HL-60 (cell line): ENCODE data around the gene LAMA4.

ENCODE experiments used
- DNase-seq, 2 experiments: peaks; one replicate each; pipeline ENCODE4 v3.0.0-alpha.2; 2010 to 2020; ENCODE audit warnings: low read depth in 1 of 2, low spot score in 1 of 2
- H3K27ac ChIP-seq: fragments of 250-450 bp; sonication (Bioruptor Pico); replicated peaks from 2 replicates; pipeline ENCODE4 v1.5.1; 2020; ENCODE audit warnings: mild to moderate bottlenecking, moderate library complexity
- H3K27me3 ChIP-seq: fragments of 250-450 bp; sonication (Bioruptor Pico); 2 replicates; pipeline ENCODE4 v1.5.1; 2021; ENCODE audit warnings: mild to moderate bottlenecking, moderate library complexity; ENCODE audit not compliant: insufficient read depth, poor library complexity, severe bottlenecking
- H3K4me3 ChIP-seq: replicated peaks from 2 replicates; pipeline ENCODE4 v1.5.1; 2011; ENCODE audit warnings: mild to moderate bottlenecking, control low read depth, low read length; ENCODE audit not compliant: insufficient read depth
- GABPA ChIP-seq: IDR thresholded peaks from 2 replicates; pipeline ENCODE4 v1.6.1; 2012; ENCODE audit warnings: low read depth
- POLR2AphosphoS5 ChIP-seq: IDR thresholded peaks from 2 replicates; pipeline ENCODE4 v1.6.1; 2012; ENCODE audit warnings: low read depth
- SPI1 ChIP-seq: IDR thresholded peaks from 2 replicates; pipeline ENCODE4 v1.6.1; 2012; ENCODE audit warnings: low read depth, mild to moderate bottlenecking, borderline replicate concordance
- TF ChIP-seq, protein P1 (sequence below): IDR thresholded peaks from one replicate; pipeline ENCODE4 v1.5.1; 2011; ENCODE audit warnings: low read length, control low read depth, inconsistent platforms; ENCODE audit not compliant: insufficient read depth
- TF ChIP-seq, protein P2 (sequence below): IDR thresholded peaks from 2 replicates; pipeline ENCODE4 v1.6.1; 2012; ENCODE audit warnings: low read depth; ENCODE audit not compliant: insufficient replicate concordance

LAMA4 gene

DNA sequence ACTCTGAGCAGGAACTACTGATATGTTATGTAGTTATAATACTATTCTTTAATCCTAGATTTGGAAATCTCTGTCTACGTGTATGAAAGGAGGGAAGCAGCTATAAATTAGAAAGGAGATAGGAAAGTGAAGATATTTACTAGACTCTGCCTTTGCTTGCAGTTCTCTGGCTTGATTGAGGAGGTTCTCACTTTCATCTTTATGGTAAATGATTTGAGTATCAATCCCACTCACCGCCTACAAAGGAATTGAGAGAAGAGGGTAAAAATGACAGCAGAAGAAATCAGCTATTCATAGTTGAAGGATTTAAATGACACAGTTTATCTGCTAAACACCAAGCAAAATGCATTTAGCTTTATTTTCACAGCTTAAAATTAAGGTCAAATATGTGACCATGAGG, 99.7 kb downstream of the LAMA4 start:
- Histone ChIP-seq H3K27me3 (peaks cover 2% of the 10 kb centered on the region), H3K4me3 (no peak overlapping the region), H3K27ac (no peak overlapping the region)
- TF ChIP-seq POLR2AphosphoS5 (no peak), SPI1 (no peak)
- TF ChIP-seq, protein P1, sequence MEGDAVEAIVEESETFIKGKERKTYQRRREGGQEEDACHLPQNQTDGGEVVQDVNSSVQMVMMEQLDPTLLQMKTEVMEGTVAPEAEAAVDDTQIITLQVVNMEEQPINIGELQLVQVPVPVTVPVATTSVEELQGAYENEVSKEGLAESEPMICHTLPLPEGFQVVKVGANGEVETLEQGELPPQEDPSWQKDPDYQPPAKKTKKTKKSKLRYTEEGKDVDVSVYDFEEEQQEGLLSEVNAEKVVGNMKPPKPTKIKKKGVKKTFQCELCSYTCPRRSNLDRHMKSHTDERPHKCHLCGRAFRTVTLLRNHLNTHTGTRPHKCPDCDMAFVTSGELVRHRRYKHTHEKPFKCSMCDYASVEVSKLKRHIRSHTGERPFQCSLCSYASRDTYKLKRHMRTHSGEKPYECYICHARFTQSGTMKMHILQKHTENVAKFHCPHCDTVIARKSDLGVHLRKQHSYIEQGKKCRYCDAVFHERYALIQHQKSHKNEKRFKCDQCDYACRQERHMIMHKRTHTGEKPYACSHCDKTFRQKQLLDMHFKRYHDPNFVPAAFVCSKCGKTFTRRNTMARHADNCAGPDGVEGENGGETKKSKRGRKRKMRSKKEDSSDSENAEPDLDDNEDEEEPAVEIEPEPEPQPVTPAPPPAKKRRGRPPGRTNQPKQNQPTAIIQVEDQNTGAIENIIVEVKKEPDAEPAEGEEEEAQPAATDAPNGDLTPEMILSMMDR: no peak
- no peak for DNase-seq

DNA sequence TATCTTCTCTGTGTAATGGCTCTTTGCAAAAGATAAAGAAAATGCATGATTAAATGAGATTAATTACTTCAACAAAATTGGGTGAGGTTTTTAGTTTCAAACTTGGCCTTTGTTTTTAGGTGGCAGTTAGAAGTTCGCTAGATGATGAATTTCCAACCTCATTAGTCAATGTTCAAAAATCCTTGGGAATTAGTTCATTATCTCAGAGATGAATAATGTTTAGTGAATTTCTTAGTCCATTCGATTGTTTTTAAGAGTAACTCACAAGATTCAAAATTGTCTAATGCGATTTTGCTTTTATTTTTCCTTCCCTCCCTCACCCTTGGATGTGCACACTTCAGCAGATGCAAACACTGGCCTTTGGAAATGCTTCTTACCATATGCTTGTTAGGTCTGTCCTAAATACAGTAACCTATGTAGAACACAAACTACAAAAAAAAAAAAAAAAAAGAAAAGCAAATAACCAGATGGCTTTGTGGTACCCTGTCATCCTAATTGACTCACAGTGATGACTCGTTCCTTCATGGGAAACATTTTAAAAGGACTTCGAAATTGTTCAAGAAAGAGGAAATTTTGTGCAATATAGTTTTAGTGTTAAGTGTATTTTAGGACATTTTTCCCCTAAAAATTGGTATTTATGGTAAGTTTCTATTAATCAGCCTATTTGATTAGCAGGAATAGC, 100.3 kb downstream of the LAMA4 start:
- no peak overlapping the region for H3K4me3 ChIP-seq
- TF ChIP-seq, protein P1: no peak
- TF ChIP-seq POLR2AphosphoS5 (no peak), SPI1 (no peak), GABPA (no peak)
- TF ChIP-seq, protein P2, sequence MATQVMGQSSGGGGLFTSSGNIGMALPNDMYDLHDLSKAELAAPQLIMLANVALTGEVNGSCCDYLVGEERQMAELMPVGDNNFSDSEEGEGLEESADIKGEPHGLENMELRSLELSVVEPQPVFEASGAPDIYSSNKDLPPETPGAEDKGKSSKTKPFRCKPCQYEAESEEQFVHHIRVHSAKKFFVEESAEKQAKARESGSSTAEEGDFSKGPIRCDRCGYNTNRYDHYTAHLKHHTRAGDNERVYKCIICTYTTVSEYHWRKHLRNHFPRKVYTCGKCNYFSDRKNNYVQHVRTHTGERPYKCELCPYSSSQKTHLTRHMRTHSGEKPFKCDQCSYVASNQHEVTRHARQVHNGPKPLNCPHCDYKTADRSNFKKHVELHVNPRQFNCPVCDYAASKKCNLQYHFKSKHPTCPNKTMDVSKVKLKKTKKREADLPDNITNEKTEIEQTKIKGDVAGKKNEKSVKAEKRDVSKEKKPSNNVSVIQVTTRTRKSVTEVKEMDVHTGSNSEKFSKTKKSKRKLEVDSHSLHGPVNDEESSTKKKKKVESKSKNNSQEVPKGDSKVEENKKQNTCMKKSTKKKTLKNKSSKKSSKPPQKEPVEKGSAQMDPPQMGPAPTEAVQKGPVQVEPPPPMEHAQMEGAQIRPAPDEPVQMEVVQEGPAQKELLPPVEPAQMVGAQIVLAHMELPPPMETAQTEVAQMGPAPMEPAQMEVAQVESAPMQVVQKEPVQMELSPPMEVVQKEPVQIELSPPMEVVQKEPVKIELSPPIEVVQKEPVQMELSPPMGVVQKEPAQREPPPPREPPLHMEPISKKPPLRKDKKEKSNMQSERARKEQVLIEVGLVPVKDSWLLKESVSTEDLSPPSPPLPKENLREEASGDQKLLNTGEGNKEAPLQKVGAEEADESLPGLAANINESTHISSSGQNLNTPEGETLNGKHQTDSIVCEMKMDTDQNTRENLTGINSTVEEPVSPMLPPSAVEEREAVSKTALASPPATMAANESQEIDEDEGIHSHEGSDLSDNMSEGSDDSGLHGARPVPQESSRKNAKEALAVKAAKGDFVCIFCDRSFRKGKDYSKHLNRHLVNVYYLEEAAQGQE: no peak
- H3K27me3 ChIP-seq: peaks cover 2% of the 10 kb centered on the region
- no peak overlapping the region for H3K27ac ChIP-seq
- DNase-seq: peak in 1 of 2 experiments; percentile 43

DNA sequence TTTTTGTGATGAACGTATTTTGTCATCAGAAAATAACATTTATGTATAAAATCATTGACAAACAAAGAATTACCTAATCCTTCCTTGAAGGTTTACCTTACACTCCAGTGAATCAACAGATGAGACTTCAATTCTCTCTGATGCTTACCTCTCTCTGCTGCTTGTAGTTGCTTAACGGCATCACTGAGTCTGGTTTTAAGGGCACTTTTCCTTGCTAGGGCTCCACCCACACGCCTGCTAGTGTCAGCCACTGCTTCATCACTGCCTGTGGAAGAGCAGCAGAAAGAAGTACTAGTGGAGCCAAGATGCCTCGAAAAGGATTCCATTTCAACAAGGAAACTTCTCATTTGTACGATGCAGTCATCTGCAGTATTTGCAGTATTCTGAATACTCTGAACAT, 104.0 kb downstream of the LAMA4 start:
- no peak overlapping the region for H3K27ac ChIP-seq
- no peak for DNase-seq
- H3K27me3 ChIP-seq: no peaks in the 10 kb centered on the region
- no peak overlapping the region for H3K4me3 ChIP-seq
- no peak for TF ChIP-seq GABPA
- TF ChIP-seq SPI1: no peak
- TF ChIP-seq, protein P2: no peak
- TF ChIP-seq POLR2AphosphoS5: no peak
- TF ChIP-seq, protein P1: no peak

DNA sequence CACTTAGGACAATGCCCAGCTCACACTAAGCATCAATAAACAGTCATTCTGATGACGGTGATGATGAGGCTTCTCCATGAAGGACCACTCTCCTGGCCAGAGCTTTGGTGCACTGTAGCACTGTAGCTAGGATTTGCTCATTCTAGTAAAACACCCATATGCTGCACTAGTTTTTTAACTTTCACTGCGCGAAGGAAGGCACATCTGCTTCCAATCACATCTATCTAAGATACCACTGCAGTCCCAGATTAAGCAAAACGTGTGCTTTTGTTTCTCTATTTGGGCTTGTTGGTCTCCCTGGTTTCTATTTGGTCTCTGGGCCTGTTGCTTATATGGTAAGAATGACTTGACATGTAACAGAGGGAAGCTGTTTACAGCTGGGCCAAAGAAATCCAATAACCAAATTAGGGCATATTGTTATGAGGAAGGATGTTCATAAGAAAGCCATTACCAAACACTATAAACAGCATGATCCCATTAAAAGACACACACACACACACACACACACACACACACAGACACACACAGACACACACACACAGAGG, 104.6 kb downstream of the LAMA4 start:
- TF ChIP-seq, protein P2: no peak
- no peak for TF ChIP-seq GABPA
- TF ChIP-seq POLR2AphosphoS5: no peak
- TF ChIP-seq, protein P1: no peak
- TF ChIP-seq SPI1: no peak
- H3K27ac ChIP-seq: no peak overlapping the region
- no peak overlapping the region for H3K4me3 ChIP-seq
- H3K27me3 ChIP-seq: no peaks in the 10 kb centered on the region
- DNase-seq: no peak
